Mammary epithelial cell (primary cell): ENCODE measurements around the gene PPP4C.

Experiments
- CTCF ChIP-seq, 2 donors: IDR thresholded peaks in 1 of 2; conservative IDR thresholded peaks in 1 of 2; 2 replicates each; pipeline ENCODE4 v1.5.1; 2011 to 2012; ENCODE audit warnings: inconsistent platforms in 2 of 2, low read length in 2 of 2, mild to moderate bottlenecking in 2 of 2, control low read depth in 1 of 2, low read depth in 1 of 2; ENCODE audit not compliant: insufficient read depth in 1 of 2; ENCODE audit errors: extremely low read depth in 1 of 2
- EZH2 ChIP-seq: IDR thresholded peaks from 2 replicates; pipeline ENCODE4 v1.6.1; 2012; ENCODE audit warnings: low read length, inconsistent platforms, borderline replicate concordance

- TF ChIP-seq EZH2 (no peak), CTCF (conservative IDR thresholded peaks at IDR 0.05 in 1 of 2, IDR thresholded peaks at IDR 0.05 in 1 of 2; ENCODE audit: extremely low read depth in 1 of 2, insufficient read depth in 1 of 2, low read depth in 1 of 2, low read length in 2 of 2) (no peak)
Observed at GRCh38 chr16:30052671-30053372, 23.0 kb upstream of the PPP4C start.
